ENCODE measurements around the gene IL19.

IL19 gene

GRCh38 chr1:206867716-206868115 lies 97.1 kb downstream of the IL19 start:
- peaks cover 8% of the 10 kb centered on the region for H3K4me1 Mint-ChIP-seq

GRCh38 chr1:206868264-206868663 lies 97.7 kb downstream of the IL19 start:
- H3K27me3 Mint-ChIP-seq = peaks cover 8% of the 10 kb centered on the region
- no peak overlapping the region for H3K4me3 Mint-ChIP-seq
- no peaks in the 10 kb centered on the region for H3K9me3 Mint-ChIP-seq
- ATAC-seq (ENCODE audit: low read depth) (no peak), DNase-seq (ENCODE audit: low spot score in 2 of 2) (no peak)
- H3K27ac Mint-ChIP-seq = no peak overlapping the region
- H3K36me3 Mint-ChIP-seq = peaks cover 2% of the 10 kb centered on the region
- peaks cover 8% of the 10 kb centered on the region for H3K4me1 Mint-ChIP-seq

More at GRCh38 chr1:206867716-206868115, 97.1 kb downstream of the IL19 start:
- Mint-ChIP-seq H3K36me3 (peaks cover 2% of the 10 kb centered on the region), H3K27me3 (peaks cover 10% of the 10 kb centered on the region), H3K9me3 (no peaks in the 10 kb centered on the region), H3K4me3 (no peak overlapping the region), H3K27ac (no peak overlapping the region)
- DNase-seq (ENCODE audit: low spot score in 2 of 2) (no peak), ATAC-seq (ENCODE audit: low read depth) (no peak)

- no peak for ATAC-seq (ENCODE audit: low read depth)
Observed at GRCh38 chr1:206872139-206872538, 101.6 kb downstream of the IL19 start.

GRCh38 chr1:206873603-206874188 lies 103.1 kb downstream of the IL19 start:
- no peaks in the 10 kb centered on the region for H3K4me1 Mint-ChIP-seq
- ATAC-seq (ENCODE audit: low read depth) (no peak), DNase-seq (ENCODE audit: low spot score in 2 of 2) (no peak)
- H3K4me3 Mint-ChIP-seq = no peak overlapping the region
- no peak overlapping the region for H3K27ac Mint-ChIP-seq
- peaks cover 3% of the 10 kb centered on the region for H3K9me3 Mint-ChIP-seq
- H3K27me3 Mint-ChIP-seq = peaks cover 6% of the 10 kb centered on the region
- peaks cover 9% of the 10 kb centered on the region for H3K36me3 Mint-ChIP-seq

More at GRCh38 chr1:206872139-206872538, 101.6 kb downstream of the IL19 start:
- H3K27ac Mint-ChIP-seq = no peak overlapping the region
- H3K9me3 Mint-ChIP-seq = peaks cover 3% of the 10 kb centered on the region
- peaks cover 3% of the 10 kb centered on the region for H3K4me1 Mint-ChIP-seq
- DNase-seq (ENCODE audit: low spot score in 2 of 2) = no peak
- H3K36me3 Mint-ChIP-seq = peaks cover 9% of the 10 kb centered on the region
- peaks cover 6% of the 10 kb centered on the region for H3K27me3 Mint-ChIP-seq
- no peak overlapping the region for H3K4me3 Mint-ChIP-seq

GRCh38 chr1:206875752-206876377 lies 105.3 kb downstream of the IL19 start:
- peaks cover 10% of the 10 kb centered on the region for H3K36me3 Mint-ChIP-seq
- H3K9me3 Mint-ChIP-seq = peaks cover 5% of the 10 kb centered on the region
- no peaks in the 10 kb centered on the region for H3K4me1 Mint-ChIP-seq
- H3K4me3 Mint-ChIP-seq = no peak overlapping the region
- DNase-seq (ENCODE audit: low spot score in 2 of 2) (no peak), ATAC-seq (ENCODE audit: low read depth) (no peak)
- H3K27ac Mint-ChIP-seq = no peak overlapping the region
- H3K27me3 Mint-ChIP-seq = peaks cover 2% of the 10 kb centered on the region

GRCh38 chr1:206878456-206878855 lies 107.9 kb downstream of the IL19 start:
- Mint-ChIP-seq H3K4me3 (no peak overlapping the region), H3K36me3 (peaks cover 10% of the 10 kb centered on the region), H3K27me3 (peaks cover 2% of the 10 kb centered on the region), H3K9me3 (peaks cover 8% of the 10 kb centered on the region), H3K4me1 (no peaks in the 10 kb centered on the region), H3K27ac (no peak overlapping the region)
- DNase-seq (ENCODE audit: low spot score in 2 of 2) = no peak
- no peak for ATAC-seq (ENCODE audit: low read depth)

GRCh38 chr1:206880314-206880713 lies 109.7 kb downstream of the IL19 start:
- peaks cover 2% of the 10 kb centered on the region for H3K27me3 Mint-ChIP-seq
- no peak overlapping the region for H3K4me3 Mint-ChIP-seq
- DNase-seq (ENCODE audit: low spot score in 2 of 2) (no peak), ATAC-seq (ENCODE audit: low read depth) (no peak)
- peaks cover 10% of the 10 kb centered on the region for H3K36me3 Mint-ChIP-seq
- H3K9me3 Mint-ChIP-seq = peaks cover 8% of the 10 kb centered on the region
- no peaks in the 10 kb centered on the region for H3K4me1 Mint-ChIP-seq
- no peak overlapping the region for H3K27ac Mint-ChIP-seq

- Mint-ChIP-seq H3K36me3 (peaks cover 2% of the 10 kb centered on the region), H3K27ac (no peak overlapping the region), H3K4me1 (no peaks in the 10 kb centered on the region), H3K4me3 (no peak overlapping the region), H3K27me3 (peaks cover 5% of the 10 kb centered on the region), H3K9me3 (peaks cover 5% of the 10 kb centered on the region)
- no peak for ATAC-seq (ENCODE audit: low read depth)
- no peak for DNase-seq (ENCODE audit: low spot score in 2 of 2)
Observed at GRCh38 chr1:206882555-206882954, 112.0 kb downstream of the IL19 start.

DNA sequence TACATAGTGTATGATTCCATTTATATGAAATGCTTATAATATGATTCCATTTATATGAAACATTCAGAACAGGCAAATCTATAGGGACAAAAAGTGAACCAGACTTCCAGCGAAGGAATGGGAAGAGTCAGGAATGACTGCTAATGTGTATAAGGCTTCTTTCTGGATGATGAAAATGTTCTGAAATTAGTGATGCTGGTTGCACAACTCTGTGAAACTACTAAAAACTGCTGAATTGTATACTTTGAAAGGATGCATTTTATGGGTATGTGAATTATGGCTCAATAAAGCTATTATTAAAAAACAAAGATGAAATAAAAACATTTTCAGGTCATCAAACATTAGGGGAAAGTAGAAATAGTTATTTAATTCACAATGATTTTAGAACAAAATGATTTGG lies 112.6 kb downstream of the IL19 start:
- H3K9me3 Mint-ChIP-seq = peaks cover 5% of the 10 kb centered on the region
- H3K36me3 Mint-ChIP-seq = peaks cover 2% of the 10 kb centered on the region
- ATAC-seq (ENCODE audit: low read depth) (no peak), DNase-seq (ENCODE audit: low spot score in 2 of 2) (no peak)
- no peak overlapping the region for H3K4me3 Mint-ChIP-seq
- no peaks in the 10 kb centered on the region for H3K4me1 Mint-ChIP-seq
- H3K27me3 Mint-ChIP-seq = peaks cover 5% of the 10 kb centered on the region
- no peak overlapping the region for H3K27ac Mint-ChIP-seq

DNA sequence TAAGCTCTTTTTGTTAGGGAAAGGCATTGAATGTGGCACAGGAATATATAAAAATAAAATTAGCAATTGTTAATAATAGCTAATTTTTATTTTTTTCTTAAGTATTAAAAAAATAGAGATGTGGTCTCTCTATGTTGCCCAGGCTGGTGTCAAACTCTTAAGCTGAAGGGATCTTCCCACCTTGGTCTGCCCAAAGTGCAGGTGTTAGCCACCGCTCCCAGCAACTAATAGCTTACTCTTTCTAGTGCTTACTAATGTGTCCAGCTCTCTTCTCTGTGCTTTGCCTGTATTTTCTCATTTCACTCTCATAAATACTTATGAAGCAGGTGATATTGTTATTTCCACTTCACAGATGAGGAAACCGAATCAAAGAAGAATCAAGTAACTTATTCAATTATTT lies 113.3 kb downstream of the IL19 start:
- H3K4me1 Mint-ChIP-seq = no peaks in the 10 kb centered on the region
- H3K27ac Mint-ChIP-seq = no peak overlapping the region
- DNase-seq (ENCODE audit: low spot score in 2 of 2) = no peak
- H3K36me3 Mint-ChIP-seq = peaks cover 2% of the 10 kb centered on the region
- H3K27me3 Mint-ChIP-seq = peaks cover 6% of the 10 kb centered on the region
- no peak for ATAC-seq (ENCODE audit: low read depth)
- no peak overlapping the region for H3K4me3 Mint-ChIP-seq
- peaks cover 5% of the 10 kb centered on the region for H3K9me3 Mint-ChIP-seq

DNA sequence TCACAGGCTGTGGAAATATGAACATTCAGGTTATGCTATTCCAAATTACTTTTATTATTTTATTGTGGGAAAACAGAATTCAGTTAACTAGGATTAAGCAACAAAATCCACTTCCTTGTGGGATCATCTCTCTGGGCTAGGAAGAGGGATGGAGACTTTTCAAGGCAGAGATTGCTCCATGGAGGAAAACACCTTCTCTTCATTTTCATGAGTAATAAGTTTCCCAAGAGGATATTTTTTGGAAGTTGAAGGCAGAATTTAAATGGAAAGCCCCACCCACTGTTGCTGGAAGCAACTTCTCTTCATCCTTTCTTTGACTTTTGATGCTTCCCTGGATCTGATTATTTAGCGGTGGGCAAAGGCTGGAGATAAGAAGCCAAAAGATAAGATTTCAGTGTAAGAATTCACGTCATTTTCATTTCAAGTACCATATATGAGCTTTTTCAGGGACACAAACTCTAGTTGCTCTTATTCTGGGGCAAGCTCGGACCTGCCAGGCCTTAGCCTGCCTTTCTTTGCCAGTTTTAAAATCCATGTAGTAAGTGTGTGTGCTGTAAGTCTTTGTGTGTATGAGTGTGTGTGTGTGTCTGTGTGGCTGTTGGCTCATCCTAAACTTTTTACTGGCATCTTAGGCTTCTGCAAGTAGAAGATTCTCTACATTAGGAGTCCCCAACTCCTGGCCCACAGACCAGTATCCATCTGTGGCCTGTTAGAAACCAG lies 114.9 kb downstream of the IL19 start:
- H3K27ac Mint-ChIP-seq = no peak overlapping the region
- H3K36me3 Mint-ChIP-seq = no peaks in the 10 kb centered on the region
- peaks cover 6% of the 10 kb centered on the region for H3K27me3 Mint-ChIP-seq
- ATAC-seq (ENCODE audit: low read depth) (no peak), DNase-seq (ENCODE audit: low spot score in 2 of 2) (no peak)
- H3K4me3 Mint-ChIP-seq = no peak overlapping the region
- peaks cover 2% of the 10 kb centered on the region for H3K9me3 Mint-ChIP-seq
- peaks cover 2% of the 10 kb centered on the region for H3K4me1 Mint-ChIP-seq

- Mint-ChIP-seq H3K4me3 (no peak overlapping the region), H3K27me3 (peaks cover 6% of the 10 kb centered on the region), H3K9me3 (peaks cover 2% of the 10 kb centered on the region), H3K27ac (no peak overlapping the region), H3K36me3 (no peaks in the 10 kb centered on the region), H3K4me1 (peaks cover 3% of the 10 kb centered on the region)
- no peak for ATAC-seq (ENCODE audit: low read depth)
- DNase-seq (ENCODE audit: low spot score in 2 of 2) = no peak
Observed at GRCh38 chr1:206886831-206887230, 116.3 kb downstream of the IL19 start.

DNA sequence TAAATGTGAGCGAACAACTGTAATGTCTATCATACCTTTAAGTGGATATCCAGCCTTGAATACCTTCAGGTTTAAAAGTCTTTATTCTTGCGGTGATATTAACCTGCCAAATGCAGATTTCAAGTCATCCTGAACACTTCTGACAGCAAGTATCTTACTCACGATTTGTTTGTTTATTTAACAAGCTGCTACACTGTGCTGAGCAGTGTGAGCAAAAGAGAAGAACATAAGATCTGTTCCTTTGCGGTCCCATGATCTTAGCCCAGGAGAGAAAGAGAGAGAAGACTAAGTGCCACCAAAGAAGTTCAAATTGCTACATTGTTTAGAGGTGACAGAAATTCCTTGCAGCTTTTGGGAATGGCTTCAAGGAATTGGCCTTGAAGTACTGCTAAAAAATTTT lies 117.1 kb downstream of the IL19 start:
- Mint-ChIP-seq H3K9me3 (peaks cover under 1% of the 10 kb centered on the region), H3K4me1 (peaks cover 3% of the 10 kb centered on the region), H3K36me3 (no peaks in the 10 kb centered on the region), H3K27me3 (peaks cover 5% of the 10 kb centered on the region), H3K4me3 (no peak overlapping the region), H3K27ac (no peak overlapping the region)
- DNase-seq (ENCODE audit: low spot score in 2 of 2) = no peak
- no peak for ATAC-seq (ENCODE audit: low read depth)

DNA sequence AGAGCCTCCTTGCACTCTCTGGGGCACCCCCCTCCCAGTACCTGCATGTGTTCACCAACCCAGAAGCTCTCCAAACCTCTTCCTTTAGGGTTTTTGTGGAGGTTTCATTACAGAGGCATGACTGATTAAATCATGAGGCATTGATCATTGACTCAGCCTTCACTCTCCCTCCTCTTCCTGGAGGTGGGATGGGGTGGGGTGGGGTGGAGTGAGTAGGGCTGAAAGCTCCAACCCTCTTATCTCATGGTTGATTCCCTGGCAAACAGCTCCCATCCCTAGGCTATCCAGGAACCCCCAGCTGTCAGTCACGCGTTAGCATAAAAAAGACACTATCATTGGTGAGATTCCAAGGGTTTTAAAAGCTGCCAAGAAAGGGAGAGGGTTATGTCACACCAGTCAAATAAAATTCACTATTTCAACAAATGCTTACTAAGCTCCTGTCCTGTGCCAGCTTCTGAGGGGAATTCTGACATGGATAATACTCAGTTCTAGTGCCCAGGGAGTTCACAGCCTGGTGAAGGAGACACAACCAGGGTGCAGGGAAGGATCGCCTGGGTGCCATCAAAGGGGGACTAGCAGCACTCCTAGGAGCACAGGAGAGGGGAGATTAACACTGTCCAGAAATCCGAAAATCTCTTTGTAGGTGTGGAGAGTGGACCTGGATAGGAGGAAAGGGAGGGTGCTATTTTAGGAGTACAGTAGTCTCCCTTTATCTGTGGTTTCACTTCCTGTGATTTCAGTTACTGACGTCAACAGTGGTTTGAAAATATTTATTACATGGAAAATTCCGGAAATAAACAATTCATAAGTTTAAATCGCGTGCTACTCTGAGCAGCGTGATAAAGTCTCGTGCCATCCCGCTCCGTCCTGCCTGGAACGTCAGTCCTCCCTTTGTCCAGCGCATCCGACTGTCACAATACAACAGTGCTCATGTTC lies 119.8 kb downstream of the IL19 start:
- Mint-ChIP-seq H3K9me3 (no peaks in the 10 kb centered on the region), H3K27ac (no peak overlapping the region), H3K27me3 (peaks cover 4% of the 10 kb centered on the region), H3K36me3 (no peaks in the 10 kb centered on the region), H3K4me3 (no peak overlapping the region), H3K4me1 (peaks cover 3% of the 10 kb centered on the region)
- ATAC-seq (ENCODE audit: low read depth) (peak; percentile 47), DNase-seq (ENCODE audit: low spot score in 2 of 2) (no peak)
